Stimulated activated CD4-positive, alpha-beta T cell treated with anti-CD3 and anti-CD28 coated beads, Interleukin-15, amount 100 ng/mL, for 1 hour (primary cell): ENCODE results near the gene PRKG1.

ENCODE experiments used
- DNase-seq, 2 donors: peaks; one replicate each; pipeline ENCODE4 v3.0.0-alpha.2; 2020; ENCODE audit warnings: low read depth in 1 of 2, low spot score in 1 of 2

The PRKG1 gene

DNA sequence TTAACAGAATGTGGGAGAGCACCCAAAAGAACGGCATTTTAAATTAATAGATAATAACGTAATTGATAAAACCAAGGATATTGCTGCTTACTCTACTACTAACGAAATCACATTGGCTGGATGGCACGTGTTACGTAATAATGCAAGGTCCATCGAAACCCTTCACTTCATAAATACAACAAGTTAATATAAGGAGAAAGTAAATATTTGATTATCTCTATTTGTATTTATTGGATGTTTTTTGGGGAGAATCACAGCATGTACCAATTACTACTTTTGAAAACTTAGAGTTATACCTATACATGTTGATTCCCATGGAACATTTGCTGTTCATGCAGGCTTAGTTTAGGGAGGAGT, 1.6 kb downstream of the PRKG1 start:
- DNase-seq: no peak

DNA sequence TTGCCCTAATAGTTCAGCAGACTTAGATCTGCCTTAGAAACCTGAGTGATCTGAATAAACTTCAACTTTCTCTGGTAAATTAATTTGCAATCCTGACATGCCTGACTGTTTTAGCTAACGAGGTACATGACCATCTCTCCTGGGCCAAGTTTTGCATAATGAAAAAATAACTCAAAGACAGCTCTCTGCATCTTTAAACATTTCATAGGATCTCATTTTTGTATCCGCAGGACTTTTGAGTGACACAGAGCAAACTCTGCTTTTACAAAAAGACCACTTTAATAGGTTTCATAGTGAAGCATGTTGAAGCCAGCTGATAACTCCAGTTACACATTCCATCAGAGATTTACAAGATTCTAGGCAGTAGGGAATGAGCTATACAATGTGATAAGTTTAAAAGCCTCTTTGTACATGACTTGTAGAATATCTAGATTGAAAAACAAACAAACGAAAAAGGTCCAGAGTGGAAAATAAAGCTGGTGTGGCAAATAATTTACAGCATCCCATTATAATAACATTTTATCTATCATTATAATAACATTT, 2.1 kb downstream of the PRKG1 start:
- no peak for DNase-seq

GRCh38 chr10:51077074-51077473, 2.8 kb downstream of the PRKG1 start:
- DNase-seq: no peak

- no peak for DNase-seq
Observed at GRCh38 chr10:51077507-51077906, 3.2 kb downstream of the PRKG1 start.

GRCh38 chr10:51079331-51079730, 5.0 kb downstream of the PRKG1 start:
- no peak for DNase-seq

GRCh38 chr10:51079766-51080165, 5.5 kb downstream of the PRKG1 start:
- no peak for DNase-seq

DNA sequence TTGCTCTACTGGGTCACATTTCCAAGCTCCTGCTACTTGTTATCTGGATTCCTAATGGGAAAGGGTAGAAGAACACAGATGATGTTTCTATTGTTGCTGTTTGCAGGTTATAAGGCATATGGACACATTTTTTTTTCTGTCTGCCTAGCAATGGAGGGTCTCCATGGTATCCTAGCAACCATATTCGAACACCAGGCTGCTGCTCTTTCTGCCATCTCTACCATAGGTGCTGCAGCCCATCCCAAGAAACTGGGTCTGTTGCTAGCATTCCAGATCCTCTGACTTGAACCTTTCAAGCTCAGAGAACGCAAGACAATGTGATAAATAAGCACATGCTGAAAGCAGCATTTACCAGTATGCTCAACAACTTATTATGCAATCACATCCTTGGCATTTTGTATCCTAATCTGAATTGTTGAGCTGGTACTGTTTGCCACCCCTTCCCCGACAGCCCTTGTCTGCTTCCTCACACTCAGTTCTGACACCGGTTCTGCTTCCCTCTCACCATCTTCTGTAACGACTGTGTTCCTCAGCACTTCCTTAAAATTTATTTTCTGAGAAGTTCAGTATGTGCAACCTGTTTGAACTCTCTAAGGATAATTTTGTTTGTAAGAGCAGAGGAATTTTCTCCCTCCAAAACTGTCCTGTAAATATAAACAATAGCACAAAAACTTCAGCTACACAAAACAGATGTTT, 6.2 kb downstream of the PRKG1 start:
- DNase-seq: no peak

DNA sequence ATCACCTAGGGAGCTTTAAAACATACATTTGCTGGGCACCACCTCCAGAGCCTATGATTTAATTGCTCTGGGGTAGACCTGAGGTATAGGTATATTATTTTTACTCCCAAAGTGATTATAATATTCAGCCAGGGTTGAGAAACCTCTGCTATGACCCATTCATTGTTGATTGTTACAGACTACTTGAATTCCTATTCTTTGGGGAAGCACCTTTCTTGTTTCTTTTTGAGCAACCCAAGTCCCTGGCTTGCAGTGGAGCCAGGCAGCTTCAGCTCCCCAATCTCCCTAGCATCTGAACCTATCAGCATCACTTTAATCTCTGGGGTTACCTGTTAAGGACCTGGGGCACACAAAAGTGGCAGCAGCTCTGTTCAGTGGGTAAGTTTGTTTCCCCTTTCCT, 8.6 kb downstream of the PRKG1 start:
- DNase-seq: no peak

DNA sequence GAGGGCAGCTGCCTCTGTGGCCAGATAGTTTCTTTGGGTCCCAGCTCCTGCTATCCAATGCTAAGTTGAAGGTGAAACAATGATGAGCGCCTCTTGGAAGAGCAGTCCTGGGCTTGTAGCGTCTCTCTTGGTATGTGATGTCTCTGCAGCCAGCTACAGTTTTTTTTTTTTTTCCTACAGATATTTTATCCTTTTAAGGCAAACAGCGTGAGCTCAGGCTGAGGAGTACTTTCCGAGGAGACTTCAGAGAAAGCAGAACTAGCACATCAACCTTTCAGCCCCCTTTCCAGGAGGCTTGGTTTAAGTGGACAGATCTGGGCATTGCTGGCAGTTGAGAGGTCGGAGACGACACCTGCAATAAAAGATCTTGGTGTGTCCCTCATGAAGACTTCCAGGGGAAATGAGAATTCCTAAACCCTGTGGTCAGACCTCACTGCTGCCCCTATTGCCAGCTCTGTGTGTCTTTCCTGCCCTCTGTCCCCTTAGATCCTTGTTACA, 9.1 kb downstream of the PRKG1 start:
- DNase-seq: no peak

GRCh38 chr10:51085204-51085603, 10.9 kb downstream of the PRKG1 start:
- no peak for DNase-seq

GRCh38 chr10:51086710-51087109, 12.4 kb downstream of the PRKG1 start:
- no peak for DNase-seq

- DNase-seq: no peak
Observed at GRCh38 chr10:51087114-51087513, 12.8 kb downstream of the PRKG1 start.

DNA sequence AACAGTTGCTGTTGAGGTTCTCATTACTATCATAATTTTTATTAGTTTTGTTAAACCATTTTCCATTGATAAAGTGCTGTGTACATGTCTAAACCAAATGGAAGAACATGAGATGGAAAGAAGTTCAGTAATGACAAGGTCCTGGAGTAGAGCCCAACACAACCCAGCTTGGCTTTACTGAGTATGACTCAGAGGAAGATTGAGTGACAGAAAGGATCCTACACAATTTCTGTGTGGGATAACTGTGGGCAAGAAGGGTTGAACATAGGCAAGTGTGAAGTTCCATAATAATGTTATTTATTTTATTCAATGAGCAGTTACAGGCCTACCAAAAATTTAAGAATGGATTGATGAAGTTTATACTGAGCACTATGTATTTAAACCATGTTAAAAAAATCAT, 15.9 kb downstream of the PRKG1 start:
- no peak for DNase-seq

DNA sequence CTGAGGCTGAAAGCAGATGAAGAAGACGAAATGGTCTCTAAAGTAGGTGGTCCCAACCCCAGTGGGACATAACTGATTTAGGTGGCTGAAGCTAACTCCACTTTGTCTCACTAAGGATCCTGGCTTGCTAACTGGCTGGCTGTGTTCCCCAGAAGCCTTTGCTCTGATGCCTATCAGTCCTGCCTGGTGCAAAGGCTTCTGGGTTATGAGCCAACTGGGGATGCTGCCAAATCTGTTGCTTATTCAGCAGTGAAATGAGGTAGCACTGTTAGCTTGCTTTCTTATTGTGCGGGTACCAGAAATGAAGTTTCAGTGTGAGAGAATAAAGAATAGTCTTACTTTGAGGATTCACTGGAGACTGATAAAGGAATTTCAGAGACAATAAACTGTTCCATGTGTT, 18.1 kb downstream of the PRKG1 start:
- DNase-seq: no peak

DNA sequence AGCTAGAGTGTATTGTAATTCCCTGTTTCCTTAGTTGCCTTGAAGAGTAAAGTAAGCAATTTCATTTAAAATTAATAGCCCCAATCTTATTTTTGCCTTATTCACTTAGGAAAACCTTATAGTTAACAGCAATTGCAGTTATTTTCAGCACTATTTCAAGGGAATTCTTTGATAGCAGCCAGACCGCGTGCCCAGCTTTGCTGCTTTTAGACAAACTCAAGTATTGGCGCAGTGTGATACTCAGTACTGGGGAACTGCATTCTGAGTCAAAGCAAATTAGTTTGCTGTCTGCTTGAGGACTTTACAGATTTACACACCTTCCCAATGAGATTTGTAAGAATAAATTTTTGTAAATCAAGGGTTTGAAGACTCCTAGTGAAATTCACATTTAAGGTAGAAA, 21.2 kb downstream of the PRKG1 start:
- DNase-seq: no peak

- DNase-seq: no peak
Observed at GRCh38 chr10:51097546-51097945, 23.3 kb downstream of the PRKG1 start.

DNA sequence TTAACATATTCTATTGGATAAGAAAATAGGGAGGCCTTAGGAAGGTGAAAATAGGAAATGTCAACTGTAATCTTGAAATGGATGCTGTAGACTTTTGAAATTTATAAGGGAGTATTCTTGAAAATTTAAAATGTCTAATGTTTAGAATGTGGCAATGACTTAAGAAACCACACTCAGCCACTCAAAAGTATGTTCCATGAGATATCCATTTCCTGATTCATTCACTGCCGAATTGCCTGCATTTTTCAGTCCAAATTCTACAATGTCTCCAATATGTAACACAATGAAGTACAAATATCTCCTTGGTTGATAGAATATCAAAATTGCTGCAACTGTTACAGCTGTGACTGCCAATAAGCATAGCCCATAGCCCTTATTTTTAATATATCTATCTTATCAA, 25.9 kb downstream of the PRKG1 start:
- DNase-seq: no peak

GRCh38 chr10:51103554-51104217, 29.4 kb downstream of the PRKG1 start:
- no peak for DNase-seq

DNA sequence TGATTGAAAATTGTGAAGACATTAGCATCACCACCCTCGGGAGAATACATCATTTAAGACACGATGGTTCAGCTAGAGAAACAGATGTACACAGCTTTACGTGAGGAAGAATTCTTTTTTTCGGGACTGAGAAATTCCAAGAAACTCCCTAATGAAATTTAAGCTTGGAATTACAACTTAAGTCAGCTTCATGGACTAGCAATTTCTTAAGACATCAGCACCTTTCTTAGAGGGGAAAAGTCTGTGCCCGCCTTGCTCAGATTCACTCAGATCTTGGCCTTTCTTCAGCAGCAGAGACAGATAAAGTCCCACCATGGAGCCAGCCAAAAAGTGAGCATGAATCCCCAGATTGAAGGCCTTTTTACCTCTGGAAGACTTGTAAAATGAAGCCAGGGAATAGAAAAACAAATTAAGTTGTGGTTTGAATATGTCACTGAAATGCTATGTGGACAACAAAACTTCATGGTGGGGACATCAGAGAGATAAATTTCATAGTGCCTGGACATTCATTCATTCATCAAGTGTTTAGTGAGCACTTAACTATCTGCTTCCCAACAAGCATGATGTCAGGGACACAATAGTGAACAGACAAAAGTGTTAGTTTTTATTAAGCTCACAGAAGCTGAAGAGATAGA, 32.1 kb downstream of the PRKG1 start:
- no peak for DNase-seq

- DNase-seq: no peak
Observed at GRCh38 chr10:51108406-51108805, 34.1 kb downstream of the PRKG1 start.

DNA sequence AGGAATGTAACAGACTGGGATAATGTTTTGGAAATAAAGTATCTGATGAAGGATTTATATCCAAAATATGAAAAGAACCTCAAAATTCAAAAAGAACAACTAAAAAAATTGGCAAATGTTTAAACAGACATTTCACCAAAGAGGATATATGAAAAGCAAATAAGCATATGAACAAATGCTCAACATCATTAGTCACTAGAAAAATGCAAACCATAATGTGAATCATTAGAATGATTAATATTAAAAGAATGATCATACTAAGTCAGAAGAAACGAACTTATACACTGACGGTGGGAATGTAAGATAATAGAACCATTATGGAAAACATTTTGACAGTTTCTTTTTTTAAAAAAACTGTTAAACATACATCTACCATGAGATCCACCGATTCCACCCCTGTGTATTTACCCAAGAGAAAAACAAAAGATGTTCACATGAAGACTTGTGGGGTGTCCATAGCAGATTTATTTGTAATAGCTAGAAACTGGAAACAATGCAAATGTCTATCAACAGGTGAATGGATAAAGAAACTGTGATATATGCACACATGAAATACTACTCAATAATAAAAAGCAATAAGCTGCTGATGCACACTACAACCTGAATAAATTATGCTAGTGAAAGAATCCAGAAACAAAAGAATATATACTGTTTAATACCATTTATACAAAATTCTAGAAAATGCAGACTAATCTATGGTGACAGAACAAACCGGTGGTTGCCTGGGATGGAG, 35.7 kb downstream of the PRKG1 start:
- DNase-seq: no peak

DNA sequence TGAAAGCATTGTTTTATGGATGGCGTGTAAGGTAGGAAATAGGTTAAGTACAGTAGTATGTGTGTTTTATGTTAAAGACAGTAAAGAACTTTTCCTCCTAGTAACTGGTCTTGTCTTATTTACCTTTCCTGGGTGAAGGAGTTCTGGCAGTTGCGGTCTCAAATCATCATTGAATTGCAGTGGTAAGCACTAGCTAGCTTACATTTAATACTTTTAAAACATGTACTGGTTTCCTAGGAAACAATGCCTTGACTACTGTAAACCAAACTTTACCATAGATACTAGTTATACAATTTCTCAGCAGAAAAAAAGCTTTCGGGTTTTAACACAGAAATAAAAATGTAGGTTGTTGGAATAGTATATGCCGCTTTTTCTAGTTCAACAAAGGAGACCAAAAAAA, 37.7 kb downstream of the PRKG1 start:
- no peak for DNase-seq
